ENCODE measurements around the gene DOC2A. TPM values are rescaled to one million over a fixed set of nuclear protein-coding genes. Genes with fewer than 3 reads are reported as not detected.
A peak's percentile ranks its signal among the peaks of the same experiment; 100 is the strongest.

The DOC2A gene
- total and polyA plus RNA-seq, 5 experiments from 2014 or later: not detected

GRCh38 chr16:30009990-30010843 is 610 bp downstream of the DOC2A start:
- Mint-ChIP-seq H3K4me1 (peaks cover 5 to 16% (median 12%) of the 10 kb centered on the region in 4 donors), H3K4me3 (peak overlapping the region; percentile 62 to 87 (median 72)), H3K36me3 (peaks cover 0 to 3% (median 0%) of the 10 kb centered on the region in 3 donors), H3K27ac (peak overlapping the region in 2 of 10 donors; percentile 18 to 67), H3K9me3 (no peaks in the 10 kb centered on the region), H3K27me3 (peaks cover 2 to 23% (median 10%) of the 10 kb centered on the region in 5 donors)
- POLR2A ChIA-PET: interaction anchor here (1.0 to 1.1 kb wide), 2 partner anchors 10 to 183 kb away, joined by 3 read pairs; no protein-coding TSS in a partner anchor
- DNase-seq: no peak
- peak; percentile 7 to 37 for ATAC-seq

- Mint-ChIP-seq H3K36me3 (peaks cover 0 to 3% (median 0%) of the 10 kb centered on the region in 3 donors), H3K27ac (peak overlapping the region in 2 of 10 donors; percentile 56 to 57), H3K4me3 (peak overlapping the region in 7 of 10 donors; percentile 10 to 57 (median 39)), H3K27me3 (peaks cover 2 to 23% (median 10%) of the 10 kb centered on the region in 5 donors), H3K9me3 (no peaks in the 10 kb centered on the region), H3K4me1 (peaks cover 5 to 16% (median 13%) of the 10 kb centered on the region in 4 donors)
- no peak for ATAC-seq
- DNase-seq: no peak
- POLR2A ChIA-PET: interaction anchor here (0.5 kb wide), 1 partner anchor 13 kb away, joined by 3 read pairs; the partner anchor contains the start of gene INO80E
Observed at GRCh38 chr16:30009085-30009862, 1.6 kb downstream of the DOC2A start.

- POLR2A ChIA-PET: no interaction called here
- H3K4me3 Mint-ChIP-seq: no peak overlapping the region
- H3K27ac Mint-ChIP-seq: peak overlapping the region in 1 of 10 donors; percentile 18
Observed at GRCh38 chr16:30007378-30007895, 3.4 kb downstream of the DOC2A start.

DNA sequence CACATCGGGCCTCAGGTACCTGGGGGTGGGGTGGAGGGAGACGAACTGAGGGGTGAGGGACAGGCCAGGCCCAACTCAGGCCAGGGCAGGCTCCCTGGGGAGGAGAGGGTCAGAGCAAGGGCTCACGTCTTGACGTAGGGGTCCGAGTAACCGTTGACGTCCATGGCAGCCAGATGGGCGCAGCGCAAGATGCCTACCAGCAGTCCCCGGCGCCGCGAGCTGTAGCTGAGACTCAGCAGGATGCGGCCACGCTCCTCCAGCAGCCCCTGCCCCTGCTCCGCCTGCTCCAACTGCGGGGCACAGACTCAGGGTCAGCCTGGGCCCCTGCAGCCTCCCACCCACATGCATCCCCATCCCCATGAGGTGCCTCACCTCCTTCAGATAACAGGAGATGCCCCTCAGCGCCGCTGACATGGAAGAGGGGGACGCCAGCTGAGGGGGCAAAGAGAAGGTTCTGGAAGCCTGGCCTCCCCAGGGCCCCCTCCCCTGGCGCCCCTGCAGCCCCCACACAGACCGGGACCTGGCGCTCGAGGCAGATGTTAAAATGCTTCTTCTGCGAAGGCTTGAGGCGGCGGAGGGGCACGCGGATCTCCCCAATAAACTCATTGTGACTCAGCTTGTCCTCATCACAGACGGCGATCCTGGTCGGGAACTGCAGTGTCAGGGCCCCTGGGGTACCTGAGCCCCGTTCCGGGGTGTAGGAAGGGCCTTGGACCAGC is 4.0 kb downstream of the DOC2A start:
- Mint-ChIP-seq H3K9me3 (no peaks in the 10 kb centered on the region), H3K27me3 (peaks cover under 1 to 17% (median 6%) of the 10 kb centered on the region in 5 donors), H3K27ac (no peak overlapping the region), H3K36me3 (peaks cover 0 to 14% (median 0%) of the 10 kb centered on the region in 3 donors), H3K4me3 (no peak overlapping the region), H3K4me1 (peaks cover 6 to 19% (median 10%) of the 10 kb centered on the region in 4 donors)
- POLR2A ChIA-PET: interaction anchor here (0.6 kb wide), 1 partner anchor 366 kb away, joined by 5 read pairs; no protein-coding TSS in a partner anchor
- DNase-seq: no peak
- no peak for ATAC-seq

More at GRCh38 chr16:30007378-30007895, 3.4 kb downstream of the DOC2A start:
- ATAC-seq (no peak), DNase-seq (no peak)
- Mint-ChIP-seq H3K9me3 (no peaks in the 10 kb centered on the region), H3K4me1 (peaks cover 7 to 17% (median 13%) of the 10 kb centered on the region in 4 donors), H3K36me3 (peaks cover 0 to 11% (median 0%) of the 10 kb centered on the region in 3 donors), H3K27me3 (peaks cover 2 to 23% (median 10%) of the 10 kb centered on the region in 5 donors)

DNA sequence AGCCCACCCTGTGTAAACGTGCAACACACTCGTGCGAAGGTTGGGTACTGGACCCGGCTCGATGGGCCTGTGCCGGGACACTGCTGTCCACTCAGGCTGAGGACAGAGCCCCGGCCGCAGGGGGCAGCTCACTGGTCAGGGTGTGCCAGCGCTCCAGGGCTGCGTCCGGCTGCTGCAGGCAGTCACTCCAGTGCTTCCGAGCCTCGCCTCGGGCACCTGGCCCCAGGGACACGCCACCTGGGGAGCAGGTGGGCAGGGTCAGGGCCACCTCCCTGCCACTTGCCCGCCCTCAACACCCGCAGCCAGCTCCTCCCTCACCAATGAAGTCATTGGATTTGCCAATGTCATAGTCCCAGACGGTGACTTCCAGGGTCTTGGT is 4.7 kb downstream of the DOC2A start:
- DNase-seq: no peak
- H3K36me3 Mint-ChIP-seq: peaks cover 0 to 16% (median 0%) of the 10 kb centered on the region in 3 donors
- no peak overlapping the region for H3K27ac Mint-ChIP-seq
- peaks cover 6 to 19% (median 11%) of the 10 kb centered on the region in 4 donors for H3K4me1 Mint-ChIP-seq
- H3K9me3 Mint-ChIP-seq: no peaks in the 10 kb centered on the region
- POLR2A ChIA-PET: interaction anchor here (0.6 to 1.1 kb wide), 3 partner anchors 306 to 365 kb away, joined by 4 to 5 read pairs (median 4); no protein-coding TSS in a partner anchor
- H3K4me3 Mint-ChIP-seq: no peak overlapping the region
- H3K27me3 Mint-ChIP-seq: peaks cover 0 to 13% (median 4%) of the 10 kb centered on the region in 5 donors
- ATAC-seq: no peak

GRCh38 chr16:30005341-30006094 is 5.3 kb downstream of the DOC2A start:
- POLR2A ChIA-PET: interaction anchor here (0.6 to 1.1 kb wide), 4 partner anchors 79 to 315 kb away, joined by 3 to 4 read pairs (median 4); partner anchors contain the start of gene KCTD13
- H3K9me3 Mint-ChIP-seq: no peaks in the 10 kb centered on the region
- peak overlapping the region in 2 of 10 donors; percentile 22 to 24 for H3K27ac Mint-ChIP-seq
- no peak overlapping the region for H3K4me3 Mint-ChIP-seq
- DNase-seq (peak in 9 of 10 donors; percentile 23 to 77 (median 39)), ATAC-seq (peak; percentile 78 to 79)
- H3K36me3 Mint-ChIP-seq: peaks cover 0 to 16% (median 0%) of the 10 kb centered on the region in 3 donors
- H3K27me3 Mint-ChIP-seq: peaks cover 0 to 12% (median 4%) of the 10 kb centered on the region in 5 donors
- H3K4me1 Mint-ChIP-seq: peaks cover 5 to 16% (median 10%) of the 10 kb centered on the region in 4 donors

DNA sequence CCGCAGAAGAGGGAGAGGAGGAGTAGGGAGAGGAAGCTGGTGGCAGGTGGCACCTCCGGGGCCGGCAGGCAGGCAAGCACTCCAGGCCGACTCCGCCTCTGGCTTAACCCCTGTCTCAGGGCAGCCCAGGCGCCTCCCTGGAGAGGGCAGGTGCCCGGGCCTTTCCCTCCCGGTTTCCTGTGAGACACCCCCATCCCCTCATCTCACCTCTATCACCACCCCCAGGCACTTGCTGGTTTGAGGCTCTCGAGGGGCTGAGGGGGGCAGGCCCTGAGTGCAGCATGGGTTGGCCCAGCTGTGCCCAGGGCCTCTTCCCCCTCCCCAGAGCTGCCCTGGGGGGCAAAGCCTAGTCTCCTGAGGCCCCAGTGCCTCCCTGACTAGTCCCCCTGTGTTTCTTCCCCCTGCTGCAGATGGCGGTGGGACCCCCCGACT is 6.0 kb downstream of the DOC2A start:
- POLR2A ChIA-PET: interaction anchor here (0.6 to 1.0 kb wide), 3 partner anchors 9 to 140 kb away, joined by 3 to 4 read pairs (median 3); partner anchors contain the start of genes HIRIP3, INO80E and KCTD13
- peaks cover 0 to 11% (median 6%) of the 10 kb centered on the region in 4 donors for H3K4me1 Mint-ChIP-seq
- H3K36me3 Mint-ChIP-seq: peaks cover 0 to 20% (median 0%) of the 10 kb centered on the region in 3 donors
- peak overlapping the region in 1 of 10 donors; percentile 43 for H3K27ac Mint-ChIP-seq
- no peak overlapping the region for H3K4me3 Mint-ChIP-seq
- no peaks in the 10 kb centered on the region for H3K9me3 Mint-ChIP-seq
- ATAC-seq: peak; percentile 19 to 21
- H3K27me3 Mint-ChIP-seq: peaks cover 0 to 5% (median 2%) of the 10 kb centered on the region in 5 donors
- no peak for DNase-seq

- ATAC-seq: no peak
- Mint-ChIP-seq H3K9me3 (no peaks in the 10 kb centered on the region), H3K4me1 (peaks cover 0 to 15% (median 9%) of the 10 kb centered on the region in 4 donors), H3K4me3 (no peak overlapping the region), H3K27me3 (peaks cover 0 to 4% (median 2%) of the 10 kb centered on the region in 5 donors), H3K36me3 (peaks cover 0 to 24% (median 0%) of the 10 kb centered on the region in 3 donors), H3K27ac (peak overlapping the region in 4 of 10 donors; percentile 36 to 48 (median 43))
- no peak for DNase-seq
- POLR2A ChIA-PET: interaction anchor here (0.6 to 1.0 kb wide), 3 partner anchors 9 to 755 kb away, joined by 3 to 4 read pairs (median 3); partner anchors contain the start of genes HIRIP3, INO80E and KCTD13
Observed at GRCh38 chr16:30004424-30004776, 6.4 kb downstream of the DOC2A start.

- no peaks in the 10 kb centered on the region for H3K27me3 Mint-ChIP-seq
- H3K9me3 Mint-ChIP-seq: no peaks in the 10 kb centered on the region
- ATAC-seq (no peak), DNase-seq (no peak)
- H3K27ac Mint-ChIP-seq: peak overlapping the region in 5 of 10 donors; percentile 25 to 89 (median 43)
- H3K36me3 Mint-ChIP-seq: peaks cover 0 to 30% (median 0%) of the 10 kb centered on the region in 3 donors
- H3K4me1 Mint-ChIP-seq: peaks cover 0 to 20% (median 14%) of the 10 kb centered on the region in 4 donors
- POLR2A ChIA-PET: interaction anchor here (0.6 to 1.1 kb wide), 3 partner anchors 8 to 755 kb away, joined by 3 to 4 read pairs (median 3); partner anchors contain the start of genes HIRIP3 and INO80E
- H3K4me3 Mint-ChIP-seq: no peak overlapping the region
Observed at GRCh38 chr16:30003670-30004423, 7.0 kb downstream of the DOC2A start.

Measured in naive thymus-derived CD8-positive, alpha-beta T cell (primary cell).